Testis (tissue), 2 donors: ENCODE results near the gene MOK.

ENCODE experiments used
- POLR2A ChIP-seq: fragments of 450-650 bp; IDR thresholded peaks from one replicate; pipeline ENCODE4 v1.6.1; 2017; ENCODE audit warnings: antibody characterized with exemption, mild to moderate bottlenecking, moderate library complexity
- TF ChIP-seq, protein P1 (sequence below), 3 experiments: fragments of 450-650 bp in 2 of 3; fragments of 200-600 bp in 1 of 3; sonication (generic) in 1 of 3; IDR thresholded peaks; one replicate each; pipeline ENCODE4 v1.5.1; 2016 to 2019; ENCODE audit warnings: antibody characterized with exemption in 3 of 3, mild to moderate bottlenecking in 2 of 3, moderate library complexity in 1 of 3

DNA sequence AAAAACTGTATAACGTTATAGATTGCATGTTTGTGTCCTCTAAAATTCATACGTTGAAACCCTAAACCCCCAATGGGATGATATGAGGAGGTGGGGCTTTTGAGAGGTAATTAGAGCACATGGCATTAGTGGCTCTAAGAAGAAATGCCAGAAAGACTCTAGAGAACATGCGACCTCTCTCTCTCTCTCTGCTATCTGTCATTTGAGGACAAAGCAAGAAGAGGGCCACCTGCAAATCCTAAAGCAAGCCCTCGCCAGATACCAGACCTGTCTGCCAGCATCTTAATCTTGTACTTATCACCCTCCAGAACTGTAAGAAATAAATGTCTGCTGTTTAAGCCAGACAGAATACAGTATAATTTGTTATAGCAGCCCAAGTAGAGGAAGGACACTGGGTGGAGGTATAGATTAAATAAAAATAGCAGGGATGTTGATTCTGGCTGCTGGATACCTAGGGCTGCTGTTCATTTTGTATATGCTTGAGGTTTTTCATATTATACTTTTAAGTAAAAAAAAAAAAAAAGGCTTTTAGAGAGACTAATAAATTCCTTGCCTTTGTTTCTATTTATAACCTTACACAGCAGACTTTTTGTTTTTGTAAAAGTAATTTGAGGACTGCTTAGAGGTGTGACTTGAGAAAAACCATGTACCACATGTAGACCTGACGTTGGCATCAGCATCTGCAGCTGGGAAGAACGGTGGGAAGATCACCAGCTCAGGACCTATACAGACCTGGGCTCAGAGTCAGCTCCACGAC is 26.9 kb downstream of the MOK start:
- TF ChIP-seq, protein P1, sequence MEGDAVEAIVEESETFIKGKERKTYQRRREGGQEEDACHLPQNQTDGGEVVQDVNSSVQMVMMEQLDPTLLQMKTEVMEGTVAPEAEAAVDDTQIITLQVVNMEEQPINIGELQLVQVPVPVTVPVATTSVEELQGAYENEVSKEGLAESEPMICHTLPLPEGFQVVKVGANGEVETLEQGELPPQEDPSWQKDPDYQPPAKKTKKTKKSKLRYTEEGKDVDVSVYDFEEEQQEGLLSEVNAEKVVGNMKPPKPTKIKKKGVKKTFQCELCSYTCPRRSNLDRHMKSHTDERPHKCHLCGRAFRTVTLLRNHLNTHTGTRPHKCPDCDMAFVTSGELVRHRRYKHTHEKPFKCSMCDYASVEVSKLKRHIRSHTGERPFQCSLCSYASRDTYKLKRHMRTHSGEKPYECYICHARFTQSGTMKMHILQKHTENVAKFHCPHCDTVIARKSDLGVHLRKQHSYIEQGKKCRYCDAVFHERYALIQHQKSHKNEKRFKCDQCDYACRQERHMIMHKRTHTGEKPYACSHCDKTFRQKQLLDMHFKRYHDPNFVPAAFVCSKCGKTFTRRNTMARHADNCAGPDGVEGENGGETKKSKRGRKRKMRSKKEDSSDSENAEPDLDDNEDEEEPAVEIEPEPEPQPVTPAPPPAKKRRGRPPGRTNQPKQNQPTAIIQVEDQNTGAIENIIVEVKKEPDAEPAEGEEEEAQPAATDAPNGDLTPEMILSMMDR (IDR thresholded peaks at IDR 0.05): no peak
- no peak for TF ChIP-seq POLR2A
